NCI-H748 treated with DMSO at 0.1 percent for 48 hours (cell line): ENCODE results near the gene NEU4.
A peak's percentile ranks its signal among the peaks of the same experiment; 100 is the strongest.
"Not testable (repeated sequence)": the region's sequence is repeated elsewhere in the genome, so short reads cannot be mapped to it uniquely, and the experiment has no call there.

ENCODE experiments used
- DNase-seq: peaks from one replicate; lab custom pipeline; 2025; lab: John Stamatoyannopoulos, UW

Gene NEU4

GRCh38 chr2:241799522-241800197, 9.3 kb upstream of the NEU4 start:
- DNase-seq, result no peak

DNA sequence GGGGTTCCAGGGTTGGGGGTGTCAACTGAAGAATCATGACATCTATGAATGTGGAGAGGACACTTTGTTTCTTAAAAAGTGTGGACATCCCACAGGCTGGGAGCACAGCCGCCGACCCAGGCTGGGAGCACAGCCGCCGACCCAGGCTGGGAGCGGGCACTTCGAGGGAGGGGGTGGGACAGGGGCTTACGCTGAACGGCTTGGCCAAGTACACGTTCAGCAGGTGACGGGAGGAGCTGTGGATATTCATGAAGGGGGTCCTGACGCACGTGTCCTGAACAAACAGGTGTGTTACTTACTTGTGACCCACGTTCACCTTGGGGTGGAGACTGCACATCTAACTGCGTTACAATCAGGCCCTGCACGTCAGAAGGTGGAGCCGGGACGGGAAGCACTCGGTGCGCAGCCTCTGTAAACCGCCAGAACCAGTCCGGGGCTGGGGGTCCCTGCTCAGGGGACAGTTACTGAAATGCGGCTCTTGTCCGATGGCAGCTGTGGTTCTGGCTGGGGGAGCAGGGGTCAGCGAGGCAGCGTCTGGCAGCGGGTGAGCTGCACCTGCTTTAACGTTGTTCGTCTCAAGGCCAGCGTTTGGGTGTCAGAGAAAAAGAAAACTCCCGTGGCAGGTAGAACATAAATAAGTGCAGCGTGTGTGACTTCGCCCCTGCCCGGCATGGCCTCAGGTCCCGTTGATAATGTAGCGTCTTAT, 8.6 kb upstream of the NEU4 start:
- DNase-seq, result not testable (repeated sequence)

DNA sequence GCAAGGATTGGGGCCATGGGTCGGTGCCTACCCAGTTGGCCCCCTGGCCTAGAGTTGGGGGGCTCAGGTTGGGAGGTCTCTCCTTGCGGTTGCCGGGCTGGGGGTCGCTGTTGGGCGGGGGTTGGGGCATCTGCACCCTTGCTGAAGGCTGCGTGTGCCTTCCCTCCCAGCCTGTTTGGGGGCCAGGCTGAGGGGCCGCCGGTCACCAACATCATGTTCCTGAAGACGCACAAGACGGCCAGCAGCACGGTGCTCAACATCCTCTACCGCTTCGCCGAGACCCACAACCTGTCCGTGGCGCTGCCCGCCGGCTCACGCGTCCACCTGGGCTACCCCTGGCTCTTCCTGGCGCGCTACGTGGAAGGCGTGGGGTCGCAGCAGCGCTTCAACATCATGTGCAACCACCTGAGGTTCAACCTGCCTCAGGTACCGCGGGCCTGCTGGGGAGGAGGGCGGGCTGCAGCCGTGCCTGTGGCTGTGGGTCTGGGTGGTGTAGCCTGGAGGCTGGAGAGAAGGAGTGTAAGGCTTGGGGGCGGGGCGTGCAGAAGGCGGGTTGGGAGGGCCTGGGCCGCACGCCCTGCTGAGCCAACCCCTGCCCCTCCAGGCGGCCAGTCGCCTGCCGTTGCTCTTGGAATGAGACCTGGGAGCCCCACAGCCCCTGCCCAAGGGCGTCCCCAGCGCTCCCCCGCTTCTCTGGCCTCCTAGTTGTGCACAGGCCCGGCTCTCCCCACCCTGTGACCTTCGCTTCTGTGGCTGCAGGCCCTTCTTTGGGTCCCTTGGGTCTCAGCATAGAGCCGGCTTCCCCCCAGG, 7.2 kb upstream of the NEU4 start:
- no peak for DNase-seq

DNA sequence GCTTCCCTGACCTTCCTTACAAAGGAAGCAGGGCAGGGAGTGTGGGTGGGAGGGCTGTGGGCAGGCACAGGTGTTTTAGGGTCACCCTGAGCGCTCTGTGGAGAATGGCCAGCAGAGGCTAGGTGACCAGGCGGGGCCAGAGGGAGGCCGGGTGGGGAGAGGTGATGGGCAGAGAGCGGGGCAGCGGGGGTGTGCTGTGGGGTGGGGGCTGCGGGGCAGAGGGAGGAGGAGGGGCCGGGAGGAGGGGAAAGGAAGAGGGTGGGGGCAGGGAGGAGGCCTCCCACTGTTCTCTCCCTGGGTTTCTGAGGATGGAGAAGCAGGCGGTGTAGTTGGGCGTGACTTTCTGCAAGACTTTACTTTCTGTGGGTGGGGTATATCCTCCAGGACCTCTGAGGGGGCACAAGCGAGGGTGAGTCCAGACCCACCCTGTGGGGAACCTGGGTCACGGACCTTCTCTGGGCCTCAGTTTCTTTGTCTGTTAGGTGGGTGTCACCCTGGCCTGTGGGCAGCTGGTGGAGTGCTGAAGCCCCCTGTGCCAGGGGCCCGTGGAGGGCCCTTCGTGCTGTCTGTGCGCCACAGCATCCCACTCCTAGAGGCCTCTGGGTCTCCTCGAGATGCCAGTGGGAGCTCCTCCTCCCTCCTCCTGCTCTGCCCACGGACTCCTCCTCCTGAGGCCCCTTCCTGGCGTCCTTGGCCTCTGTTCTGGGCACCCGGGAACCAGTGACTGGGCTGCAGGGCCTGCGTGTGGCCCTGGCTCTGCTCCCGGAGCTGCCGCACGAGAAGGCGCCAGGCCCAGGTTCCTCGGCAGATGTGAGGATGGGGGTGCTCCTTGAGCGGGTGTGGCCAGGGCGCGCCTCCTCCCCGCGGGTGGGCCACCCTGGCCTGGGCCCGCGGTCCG, 6.3 kb upstream of the NEU4 start:
- DNase-seq, result no peak

DNA sequence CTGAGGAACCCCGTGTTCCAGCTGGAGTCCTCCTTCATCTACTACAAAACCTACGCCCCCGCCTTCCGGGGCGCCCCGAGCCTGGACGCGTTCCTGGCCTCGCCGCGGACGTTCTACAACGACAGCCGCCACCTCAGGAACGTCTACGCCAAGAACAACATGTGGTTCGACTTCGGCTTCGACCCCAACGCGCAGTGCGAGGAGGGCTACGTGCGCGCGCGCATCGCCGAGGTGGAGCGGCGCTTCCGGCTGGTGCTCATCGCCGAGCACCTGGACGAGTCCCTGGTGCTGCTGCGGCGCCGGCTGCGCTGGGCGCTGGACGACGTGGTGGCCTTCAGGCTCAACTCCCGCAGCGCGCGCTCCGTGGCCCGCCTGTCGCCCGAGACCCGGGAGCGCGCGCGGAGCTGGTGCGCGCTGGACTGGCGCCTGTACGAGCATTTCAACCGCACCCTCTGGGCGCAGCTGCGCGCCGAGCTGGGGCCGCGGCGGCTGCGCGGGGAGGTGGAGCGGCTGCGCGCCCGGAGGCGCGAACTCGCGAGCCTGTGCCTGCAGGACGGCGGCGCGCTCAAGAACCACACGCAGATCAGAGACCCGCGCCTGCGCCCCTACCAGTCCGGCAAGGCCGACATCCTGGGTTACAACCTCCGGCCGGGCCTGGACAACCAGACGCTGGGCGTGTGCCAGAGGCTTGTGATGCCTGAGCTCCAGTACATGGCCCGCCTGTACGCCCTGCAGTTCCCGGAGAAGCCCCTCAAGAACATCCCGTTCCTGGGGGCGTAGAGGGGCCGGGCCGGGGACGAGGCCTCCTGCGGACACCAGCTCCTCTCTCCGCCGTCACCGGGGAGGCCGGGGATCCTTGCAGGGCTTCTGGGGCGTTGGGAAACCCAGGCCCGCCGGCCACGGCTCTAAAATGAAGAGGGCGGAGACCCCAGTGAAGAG, 5.3 kb upstream of the NEU4 start:
- DNase-seq, result peak; percentile 45

GRCh38 chr2:241804326-241805229, 4.4 kb upstream of the NEU4 start:
- no peak for DNase-seq

GRCh38 chr2:241806217-241806616, 2.8 kb upstream of the NEU4 start:
- not testable (repeated sequence) for DNase-seq

DNA sequence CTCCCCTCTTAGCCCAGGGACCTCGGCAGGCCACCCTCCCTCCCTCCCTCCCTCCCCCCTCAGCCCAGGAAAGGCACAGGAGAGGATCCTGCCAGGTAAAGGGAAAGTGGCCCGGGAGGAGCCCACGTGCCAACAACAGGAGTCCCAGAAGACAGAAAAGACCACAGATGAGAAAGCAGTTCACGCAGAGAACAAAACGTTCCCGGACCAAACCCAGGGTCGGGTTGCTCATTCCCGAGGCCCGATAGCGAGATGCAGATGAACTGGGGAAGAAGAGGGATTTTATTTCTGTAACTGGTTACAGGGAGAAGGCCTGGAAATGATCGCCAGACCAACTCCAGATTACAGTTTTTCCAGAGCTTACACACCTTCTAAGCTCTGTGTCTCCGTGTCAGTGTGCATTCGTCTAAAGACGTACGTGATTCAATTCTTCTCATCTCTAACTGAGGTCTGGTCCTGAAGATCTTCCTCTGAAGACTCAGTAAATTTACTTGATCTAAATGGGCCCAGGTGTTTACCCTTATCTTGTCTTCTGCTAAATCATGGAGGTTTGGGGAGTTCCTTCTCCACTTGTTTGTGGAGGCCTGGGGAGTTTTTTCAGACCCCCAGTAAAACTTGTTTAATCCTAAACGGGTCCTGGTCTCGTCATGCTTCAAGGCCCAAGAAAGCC, 807 bp upstream of the NEU4 start:
- no peak for DNase-seq

- no peak for DNase-seq
Observed at GRCh38 chr2:241809383-241810306, 652 bp downstream of the NEU4 start.

GRCh38 chr2:241810307-241811200, 1.6 kb downstream of the NEU4 start:
- no peak for DNase-seq

GRCh38 chr2:241811201-241811951, 2.4 kb downstream of the NEU4 start:
- DNase-seq, result no peak

DNA sequence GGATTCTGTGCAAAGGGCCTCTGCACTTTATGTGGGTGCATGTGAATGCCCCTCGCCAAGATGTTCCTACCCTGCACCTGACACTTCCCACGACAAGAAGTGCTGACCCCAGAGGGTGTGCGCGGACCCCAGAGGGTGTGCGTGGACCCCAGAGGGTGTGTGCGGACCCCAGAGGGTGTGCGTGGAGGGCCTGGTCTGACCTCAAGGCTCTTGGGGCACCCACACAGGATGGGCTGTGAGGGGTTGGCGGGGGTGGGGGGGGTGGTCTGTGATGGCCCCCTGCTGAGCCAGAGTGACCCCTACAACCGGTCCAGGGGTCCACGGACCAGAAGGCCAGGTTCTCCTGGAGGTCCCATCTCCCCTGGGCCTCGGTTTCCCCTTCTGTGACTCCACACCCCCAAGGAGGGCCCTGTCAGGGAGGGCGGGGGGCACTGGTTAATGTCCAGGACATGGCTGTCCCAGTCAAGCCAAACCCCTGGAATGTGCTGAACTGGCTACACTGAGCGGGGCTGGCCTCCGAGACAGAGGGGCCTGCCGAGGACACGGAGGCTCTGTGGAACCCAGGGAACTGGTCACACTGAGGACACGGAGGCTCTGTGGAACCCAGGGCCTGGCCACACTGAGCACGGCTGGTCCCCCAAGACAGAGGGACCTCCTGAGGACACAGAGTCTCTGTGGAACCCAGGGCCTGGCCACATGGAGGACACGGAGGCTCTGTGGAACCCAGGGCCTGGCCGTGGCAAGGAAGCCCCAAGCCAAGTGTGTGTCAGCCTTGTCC, 3.1 kb downstream of the NEU4 start:
- DNase-seq, result no peak

DNA sequence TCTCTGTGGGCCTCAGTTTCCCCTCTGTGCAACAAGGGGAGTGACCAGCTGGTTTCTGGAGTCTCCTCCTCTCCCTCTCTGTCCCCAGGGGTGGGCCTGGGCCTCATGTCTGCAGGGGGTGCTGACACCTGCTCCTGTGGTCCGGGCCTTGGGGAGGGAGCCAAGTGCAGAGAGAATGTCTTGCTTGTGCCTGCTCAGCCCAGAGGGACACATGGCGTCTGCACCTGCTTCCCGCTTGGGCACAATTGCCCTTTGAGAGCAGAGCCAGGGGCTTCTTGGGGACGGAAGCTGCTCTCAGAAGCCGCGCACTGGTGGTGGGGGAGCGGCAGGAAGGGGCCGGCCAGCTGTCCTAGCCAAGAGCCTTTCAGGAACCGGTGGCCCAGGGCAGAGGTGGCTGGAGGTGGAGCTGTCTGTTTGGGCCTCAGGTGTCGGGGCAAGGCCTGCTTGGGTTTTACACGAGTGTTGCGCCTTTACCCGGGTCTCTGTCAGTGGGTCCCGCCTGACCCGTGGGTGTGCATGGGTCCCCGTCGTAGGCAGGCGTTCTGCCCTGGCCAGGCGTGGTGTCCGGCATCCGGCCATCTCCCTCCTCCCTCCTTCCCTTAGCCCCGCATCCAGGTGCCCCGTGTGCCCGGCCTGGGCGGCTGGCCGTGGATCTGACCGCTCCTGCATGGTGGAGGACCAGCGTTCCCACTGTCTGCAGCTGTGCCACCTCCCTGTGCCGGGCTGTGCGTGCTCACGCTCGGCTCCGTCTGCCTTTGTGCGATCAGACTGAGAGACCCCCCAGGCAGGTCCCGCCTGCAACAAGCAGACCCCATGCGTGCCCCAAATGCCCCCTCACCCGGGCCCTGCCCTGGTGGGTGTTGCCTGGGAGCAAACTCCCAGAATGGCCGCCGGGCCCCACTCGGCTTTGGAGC, 4.0 kb downstream of the NEU4 start:
- no peak for DNase-seq

DNA sequence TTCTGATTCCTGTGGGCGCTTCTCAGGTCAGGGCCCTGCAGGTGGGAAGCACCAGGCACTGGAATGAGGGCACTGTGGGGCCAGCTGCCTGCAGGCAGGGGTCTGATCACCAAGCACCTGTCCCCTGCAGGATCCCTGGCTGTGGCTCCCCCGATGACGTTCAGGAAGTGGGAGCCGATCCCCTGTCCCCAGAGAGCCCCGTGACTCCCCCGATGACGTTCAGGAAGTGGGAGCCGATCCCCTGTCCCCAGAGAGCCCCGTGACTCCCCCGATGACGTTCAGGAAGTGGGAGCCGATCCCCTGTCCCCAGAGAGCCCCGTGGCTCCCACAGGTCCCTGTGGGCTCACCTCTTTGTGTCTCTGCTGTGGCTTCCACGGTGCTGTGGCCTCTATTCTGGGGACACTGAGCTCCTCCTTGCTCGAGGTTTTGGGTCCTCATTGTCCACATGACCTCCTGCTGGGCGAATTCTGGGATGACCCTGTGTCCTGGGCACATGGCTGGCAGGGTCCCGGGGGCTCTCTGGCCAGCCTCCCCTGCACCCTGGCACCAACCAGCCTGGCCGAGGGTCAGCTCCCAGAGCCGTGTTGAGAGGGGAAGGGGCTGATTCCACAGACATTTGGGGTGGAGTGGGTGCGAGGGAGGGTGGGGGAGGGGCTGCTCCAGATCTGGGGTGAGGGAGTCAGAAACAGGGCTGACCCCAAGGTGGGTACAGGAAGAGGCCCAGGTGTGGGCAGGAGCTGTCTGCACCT, 4.8 kb downstream of the NEU4 start:
- DNase-seq, result no peak
